HL-60 (cell line): ENCODE measurements around the gene DOCK9.

Experiments used
- DNase-seq, 2 experiments: peaks; one replicate each; pipeline ENCODE4 v3.0.0-alpha.2; 2010 to 2020; ENCODE audit warnings: low read depth in 1 of 2, low spot score in 1 of 2
- H3K27ac ChIP-seq: fragments of 250-450 bp; sonication (Bioruptor Pico); replicated peaks from 2 replicates; pipeline ENCODE4 v1.5.1; 2020; ENCODE audit warnings: mild to moderate bottlenecking, moderate library complexity
- H3K27me3 ChIP-seq: fragments of 250-450 bp; sonication (Bioruptor Pico); 2 replicates; pipeline ENCODE4 v1.5.1; 2021; ENCODE audit warnings: mild to moderate bottlenecking, moderate library complexity; ENCODE audit not compliant: insufficient read depth, poor library complexity, severe bottlenecking
- H3K4me3 ChIP-seq: replicated peaks from 2 replicates; pipeline ENCODE4 v1.5.1; 2011; ENCODE audit warnings: mild to moderate bottlenecking, control low read depth, low read length; ENCODE audit not compliant: insufficient read depth
- CTCF ChIP-seq: IDR thresholded peaks from one replicate; pipeline ENCODE4 v1.5.1; 2011; ENCODE audit warnings: low read length, control low read depth, inconsistent platforms; ENCODE audit not compliant: insufficient read depth
- GABPA ChIP-seq: IDR thresholded peaks from 2 replicates; pipeline ENCODE4 v1.6.1; 2012; ENCODE audit warnings: low read depth
- POLR2AphosphoS5 ChIP-seq: IDR thresholded peaks from 2 replicates; pipeline ENCODE4 v1.6.1; 2012; ENCODE audit warnings: low read depth
- SPI1 ChIP-seq: IDR thresholded peaks from 2 replicates; pipeline ENCODE4 v1.6.1; 2012; ENCODE audit warnings: low read depth, mild to moderate bottlenecking, borderline replicate concordance
- TF ChIP-seq, protein P1 (sequence below): IDR thresholded peaks from 2 replicates; pipeline ENCODE4 v1.6.1; 2012; ENCODE audit warnings: low read depth; ENCODE audit not compliant: insufficient replicate concordance

The DOCK9 gene

GRCh38 chr13:98839856-98840769 is 137.8 kb downstream of the DOCK9 start:
- Histone ChIP-seq H3K27ac (no peak overlapping the region), H3K27me3 (peaks cover 9% of the 10 kb centered on the region), H3K4me3 (no peak overlapping the region)
- DNase-seq, result peak in 1 of 2 experiments; percentile 52
- TF ChIP-seq CTCF (peak; percentile 74), GABPA (no peak), SPI1 (no peak), POLR2AphosphoS5 (no peak)
- TF ChIP-seq, protein P1, sequence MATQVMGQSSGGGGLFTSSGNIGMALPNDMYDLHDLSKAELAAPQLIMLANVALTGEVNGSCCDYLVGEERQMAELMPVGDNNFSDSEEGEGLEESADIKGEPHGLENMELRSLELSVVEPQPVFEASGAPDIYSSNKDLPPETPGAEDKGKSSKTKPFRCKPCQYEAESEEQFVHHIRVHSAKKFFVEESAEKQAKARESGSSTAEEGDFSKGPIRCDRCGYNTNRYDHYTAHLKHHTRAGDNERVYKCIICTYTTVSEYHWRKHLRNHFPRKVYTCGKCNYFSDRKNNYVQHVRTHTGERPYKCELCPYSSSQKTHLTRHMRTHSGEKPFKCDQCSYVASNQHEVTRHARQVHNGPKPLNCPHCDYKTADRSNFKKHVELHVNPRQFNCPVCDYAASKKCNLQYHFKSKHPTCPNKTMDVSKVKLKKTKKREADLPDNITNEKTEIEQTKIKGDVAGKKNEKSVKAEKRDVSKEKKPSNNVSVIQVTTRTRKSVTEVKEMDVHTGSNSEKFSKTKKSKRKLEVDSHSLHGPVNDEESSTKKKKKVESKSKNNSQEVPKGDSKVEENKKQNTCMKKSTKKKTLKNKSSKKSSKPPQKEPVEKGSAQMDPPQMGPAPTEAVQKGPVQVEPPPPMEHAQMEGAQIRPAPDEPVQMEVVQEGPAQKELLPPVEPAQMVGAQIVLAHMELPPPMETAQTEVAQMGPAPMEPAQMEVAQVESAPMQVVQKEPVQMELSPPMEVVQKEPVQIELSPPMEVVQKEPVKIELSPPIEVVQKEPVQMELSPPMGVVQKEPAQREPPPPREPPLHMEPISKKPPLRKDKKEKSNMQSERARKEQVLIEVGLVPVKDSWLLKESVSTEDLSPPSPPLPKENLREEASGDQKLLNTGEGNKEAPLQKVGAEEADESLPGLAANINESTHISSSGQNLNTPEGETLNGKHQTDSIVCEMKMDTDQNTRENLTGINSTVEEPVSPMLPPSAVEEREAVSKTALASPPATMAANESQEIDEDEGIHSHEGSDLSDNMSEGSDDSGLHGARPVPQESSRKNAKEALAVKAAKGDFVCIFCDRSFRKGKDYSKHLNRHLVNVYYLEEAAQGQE, result no peak

GRCh38 chr13:98838776-98839175 is 139.1 kb downstream of the DOCK9 start:
- H3K4me3 ChIP-seq, result no peak overlapping the region
- TF ChIP-seq POLR2AphosphoS5 (no peak), GABPA (no peak), CTCF (no peak), SPI1 (no peak)
- TF ChIP-seq, protein P1, result no peak
- DNase-seq, result no peak

GRCh38 chr13:98837896-98838295 is 140.0 kb downstream of the DOCK9 start:
- TF ChIP-seq CTCF (no peak), SPI1 (no peak), GABPA (no peak), POLR2AphosphoS5 (no peak)
- TF ChIP-seq, protein P1, result no peak
- Histone ChIP-seq H3K27me3 (peaks cover 23% of the 10 kb centered on the region), H3K4me3 (no peak overlapping the region), H3K27ac (no peak overlapping the region)
- no peak for DNase-seq

More at GRCh38 chr13:98838776-98839175, 139.1 kb downstream of the DOCK9 start:
- Histone ChIP-seq H3K27ac (no peak overlapping the region), H3K27me3 (peaks cover 18% of the 10 kb centered on the region)
